Astrocyte of the spinal cord (primary cell): ENCODE data around the gene PDPK1.

Experiments
- DNase-seq: peaks from one replicate; pipeline ENCODE4 v3.0.0; 2011; ENCODE audit warnings: low read depth, low spot score
- H3K4me3 ChIP-seq: 2 replicates; pipeline ENCODE4 v1.5.1; 2011; ENCODE audit warnings: low read depth, mild to moderate bottlenecking, low read length, moderate library complexity
- in situ Hi-C: cut with HindIII; loops from 2 replicates; pipeline ENCODE4 v1.10.0; 2017; ENCODE audit warnings: low sequenced_read_pairs
- TF ChIP-seq, protein P1 (sequence below): IDR thresholded peaks from 2 replicates; pipeline ENCODE4 v1.5.1; 2012; ENCODE audit warnings: low read depth, mild to moderate bottlenecking, low read length, inconsistent platforms

Gene PDPK1

GRCh38 chr16:2499890-2500429, 37.9 kb upstream of the PDPK1 start:
- TF ChIP-seq, protein P1, sequence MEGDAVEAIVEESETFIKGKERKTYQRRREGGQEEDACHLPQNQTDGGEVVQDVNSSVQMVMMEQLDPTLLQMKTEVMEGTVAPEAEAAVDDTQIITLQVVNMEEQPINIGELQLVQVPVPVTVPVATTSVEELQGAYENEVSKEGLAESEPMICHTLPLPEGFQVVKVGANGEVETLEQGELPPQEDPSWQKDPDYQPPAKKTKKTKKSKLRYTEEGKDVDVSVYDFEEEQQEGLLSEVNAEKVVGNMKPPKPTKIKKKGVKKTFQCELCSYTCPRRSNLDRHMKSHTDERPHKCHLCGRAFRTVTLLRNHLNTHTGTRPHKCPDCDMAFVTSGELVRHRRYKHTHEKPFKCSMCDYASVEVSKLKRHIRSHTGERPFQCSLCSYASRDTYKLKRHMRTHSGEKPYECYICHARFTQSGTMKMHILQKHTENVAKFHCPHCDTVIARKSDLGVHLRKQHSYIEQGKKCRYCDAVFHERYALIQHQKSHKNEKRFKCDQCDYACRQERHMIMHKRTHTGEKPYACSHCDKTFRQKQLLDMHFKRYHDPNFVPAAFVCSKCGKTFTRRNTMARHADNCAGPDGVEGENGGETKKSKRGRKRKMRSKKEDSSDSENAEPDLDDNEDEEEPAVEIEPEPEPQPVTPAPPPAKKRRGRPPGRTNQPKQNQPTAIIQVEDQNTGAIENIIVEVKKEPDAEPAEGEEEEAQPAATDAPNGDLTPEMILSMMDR = no peak
- in situ Hi-C loops = no loop called here
- no peak overlapping the region for H3K4me3 ChIP-seq
- DNase-seq = no peak

- H3K4me3 ChIP-seq = no peak overlapping the region
- no peak for DNase-seq
- TF ChIP-seq, protein P1 = no peak
- in situ Hi-C loops = no loop called here
These were observed 37.3 kb upstream of the PDPK1 start for GRCh38 chr16:2500430-2500917.

GRCh38 chr16:2500918-2501750, 36.7 kb upstream of the PDPK1 start:
- TF ChIP-seq, protein P1 = peak; percentile 98
- H3K4me3 ChIP-seq = no peak overlapping the region
- peak; percentile 77 for DNase-seq
- in situ Hi-C loops = no loop called here

DNA sequence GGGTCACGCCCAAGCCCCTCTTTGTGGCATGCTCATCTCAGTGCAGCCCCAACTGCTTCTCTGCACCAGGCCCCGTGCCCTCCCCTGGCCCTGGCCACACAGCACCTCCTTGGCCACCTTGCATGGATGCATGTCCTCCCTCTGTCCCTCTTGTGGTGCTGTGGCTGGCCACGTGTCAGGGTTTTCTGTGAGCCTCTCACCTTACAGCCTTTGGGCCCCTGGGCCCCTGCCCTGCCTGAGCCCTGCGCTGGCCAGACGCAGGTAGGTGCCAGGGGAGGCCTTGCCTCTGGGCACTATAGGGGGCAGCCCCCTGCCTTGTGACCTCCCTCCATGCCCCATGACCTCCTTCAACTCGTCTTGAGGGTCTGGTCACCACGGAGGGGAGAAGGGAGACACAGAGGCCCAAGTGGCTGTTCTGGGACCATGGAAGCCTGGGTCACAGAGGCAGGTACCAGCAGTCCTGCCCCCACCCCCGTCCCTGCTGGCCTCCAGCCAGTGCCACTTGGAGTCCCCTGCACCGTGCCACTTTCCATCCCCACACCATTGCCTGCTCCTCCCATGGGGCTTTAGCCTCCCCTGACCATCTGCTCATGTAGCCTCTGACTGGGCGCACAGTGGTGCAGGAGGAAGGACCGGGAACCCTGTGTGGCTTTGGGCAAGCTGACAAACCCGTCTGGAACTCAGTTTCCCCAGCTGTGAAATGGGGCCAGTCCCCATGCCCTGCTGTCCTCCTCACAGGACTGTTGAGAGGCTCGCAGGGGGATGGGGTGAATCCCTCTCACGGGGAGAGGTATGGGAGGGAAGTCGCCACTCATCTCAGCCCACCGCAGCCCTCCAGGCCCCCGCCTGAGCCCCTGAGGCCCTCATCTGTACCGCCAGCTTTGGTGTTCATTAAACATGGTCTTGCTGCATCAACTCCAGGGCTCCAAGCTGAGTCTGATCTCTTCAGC, 35.6 kb upstream of the PDPK1 start:
- in situ Hi-C loops = no loop called here
- TF ChIP-seq, protein P1 = no peak
- H3K4me3 ChIP-seq = no peak overlapping the region
- DNase-seq = no peak

DNA sequence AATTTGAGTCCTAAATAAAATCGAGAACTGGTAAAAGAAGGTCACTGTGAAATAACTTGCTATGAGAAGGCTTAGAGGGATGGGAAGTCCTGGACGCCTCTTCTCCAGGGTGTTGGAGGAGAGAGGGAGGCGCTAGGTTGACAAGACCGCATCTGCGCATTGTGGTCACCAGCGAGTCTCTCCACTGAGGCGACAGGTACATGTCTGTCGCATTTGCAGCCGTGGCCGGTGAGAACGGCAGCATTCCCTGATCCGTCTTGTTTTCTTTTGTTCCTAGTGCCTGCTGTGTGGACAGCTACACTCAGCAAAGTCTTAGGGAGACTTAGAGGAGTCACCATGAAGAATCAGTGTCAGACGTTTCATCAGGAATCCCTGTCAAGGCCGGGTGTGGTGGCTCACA, 32.1 kb upstream of the PDPK1 start:
- TF ChIP-seq, protein P1 = no peak
- DNase-seq = no peak
- in situ Hi-C loops = no loop called here
- H3K4me3 ChIP-seq = no peak overlapping the region

GRCh38 chr16:2507052-2507659, 30.7 kb upstream of the PDPK1 start:
- TF ChIP-seq, protein P1 = no peak
- in situ Hi-C loops = no loop called here
- no peak for DNase-seq
- H3K4me3 ChIP-seq = no peak overlapping the region
